Body of pancreas (tissue), 4 donors: Measurements from ENCODE around the gene TCP10L. TPM values are rescaled to one million over a fixed set of nuclear protein-coding genes. Genes with fewer than 3 reads are reported as not detected.

Experiments
- ATAC-seq: fragments of 150-250 bp; one replicate; pipeline ENCODE4 v1.9.1; 2016
- DNase-seq, 4 donors: peaks; one replicate each; pipeline ENCODE4 v3.0.0-alpha.2; 2019
- H3K27ac ChIP-seq, 4 donors: fragments of 200-600 bp; sonication (generic); 1 replicate in 3 of 4; 2 replicates in 1 of 4; pipeline versions ENCODE4 v1.5.1 to v1.6.1; 2016 to 2019; ENCODE audit warnings: mild to moderate bottlenecking in 1 of 4, mixed read lengths in 1 of 4, moderate library complexity in 1 of 4
- H3K27me3 ChIP-seq, 2 donors: fragments of 200-600 bp; sonication (generic); one replicate each; pipeline ENCODE4 v1.6.0; 2016; ENCODE audit warnings: mild to moderate bottlenecking in 1 of 2
- H3K36me3 ChIP-seq, 2 donors: fragments of 200-600 bp; sonication (generic); replicated peaks in 1 of 2; 2 replicates each; pipeline ENCODE4 v1.5.1; 2016; ENCODE audit warnings: low read depth in 2 of 2; ENCODE audit not compliant: insufficient read depth in 1 of 2
- H3K4me1 ChIP-seq: fragments of 200-600 bp; sonication (generic); one replicate; pipeline ENCODE4 v1.6.0; 2016
- H3K4me3 ChIP-seq, 2 donors: fragments of 200-600 bp; sonication (generic); 1 replicate in 1 of 2; 2 replicates in 1 of 2; pipeline ENCODE4 v1.5.1; 2016 to 2019
- H3K9me3 ChIP-seq, 3 donors: fragments of 200-600 bp; sonication (generic); 1 replicate in 2 of 3; 2 replicates in 1 of 3; pipeline ENCODE4 v1.5.1; 2016
- CTCF ChIP-seq, 7 experiments: fragments of 450-650 bp in 4 of 7; fragments of 200-600 bp in 3 of 7; sonication (generic) in 3 of 7; IDR thresholded peaks; one replicate each; pipeline ENCODE4 v1.5.1; 2016 to 2019; ENCODE audit warnings: antibody characterized with exemption in 7 of 7
- POLR2A ChIP-seq, 3 donors: fragments of 450-650 bp; IDR thresholded peaks; one replicate each; pipeline ENCODE4 v1.6.1; 2016; ENCODE audit warnings: antibody characterized with exemption in 3 of 3, mild to moderate bottlenecking in 2 of 3
- WGBS, 2 donors: methylation state at CpG; one replicate each; pipeline ENCODE4 v1.1.5; 2017; 5-methylcytosine and 5-hydroxymethylcytosine counted together
- intact Hi-C: fragments of 100-400 bp; cut with DNase I; formaldehyde crosslinking; loops from one replicate; pipeline ENCODE4 v1.15.1; 2023
- total RNA-seq, 2 donors: library from RNA; depleted of rRNA; stranded (reverse); fragments of >200 nt; gene quantifications; one replicate each; pipeline ENCODE4 v1.1.0, GENCODE V29; 2016

The TCP10L gene
- total RNA-seq, 2 donors from 2014 or later, result 0.26 TPM; not detected in 1

GRCh38 chr21:32549886-32550285 is 35.4 kb downstream of the TCP10L start:
- ATAC-seq (no peak), DNase-seq (no peak)
- Histone ChIP-seq H3K9me3 (no peaks in the 10 kb centered on the region), H3K36me3 (no peaks in the 10 kb centered on the region), H3K4me3 (no peak overlapping the region), H3K27ac (no peak overlapping the region), H3K27me3 (no peaks in the 10 kb centered on the region), H3K4me1 (no peaks in the 10 kb centered on the region)
- WGBS, 2 donors, result 50 to 69% methylated on average over 3 of the region's 3 CpGs
- TF ChIP-seq CTCF (IDR thresholded peaks at IDR 0.05), result no peak
- no peak for TF ChIP-seq POLR2A (IDR thresholded peaks at IDR 0.05)
- intact Hi-C loops, result no loop called here

GRCh38 chr21:32549440-32549839 is 35.9 kb downstream of the TCP10L start:
- DNase-seq (no peak), ATAC-seq (no peak)
- Histone ChIP-seq H3K36me3 (no peaks in the 10 kb centered on the region), H3K27ac (no peak overlapping the region), H3K4me3 (no peak overlapping the region), H3K27me3 (no peaks in the 10 kb centered on the region), H3K9me3 (no peaks in the 10 kb centered on the region), H3K4me1 (no peaks in the 10 kb centered on the region)
- intact Hi-C loops, result no loop called here
- TF ChIP-seq POLR2A (IDR thresholded peaks at IDR 0.05), result no peak
- no peak for TF ChIP-seq CTCF (IDR thresholded peaks at IDR 0.05)
- WGBS, 2 donors, result 57 to 65% methylated on average over 1 of the region's 1 CpG

- Histone ChIP-seq H3K27me3 (no peaks in the 10 kb centered on the region), H3K27ac (no peak overlapping the region), H3K36me3 (no peaks in the 10 kb centered on the region), H3K9me3 (no peaks in the 10 kb centered on the region), H3K4me3 (no peak overlapping the region), H3K4me1 (no peaks in the 10 kb centered on the region)
- WGBS, 2 donors, result 70 to 81% methylated on average over 8 of the region's 8 CpGs
- DNase-seq, result no peak
- no peak for ATAC-seq
- no peak for TF ChIP-seq CTCF (IDR thresholded peaks at IDR 0.05)
- no peak for TF ChIP-seq POLR2A (IDR thresholded peaks at IDR 0.05)
- intact Hi-C loops, result no loop called here
Observed at GRCh38 chr21:32548978-32549377, 36.3 kb downstream of the TCP10L start.

- no peak for ATAC-seq
- Histone ChIP-seq H3K27me3 (no peaks in the 10 kb centered on the region), H3K4me1 (no peaks in the 10 kb centered on the region), H3K27ac (no peak overlapping the region), H3K4me3 (no peak overlapping the region), H3K9me3 (no peaks in the 10 kb centered on the region), H3K36me3 (no peaks in the 10 kb centered on the region)
- TF ChIP-seq CTCF (IDR thresholded peaks at IDR 0.05) (no peak), POLR2A (IDR thresholded peaks at IDR 0.05) (no peak)
- intact Hi-C loops, result no loop called here
- no peak for DNase-seq
- WGBS, 2 donors, result 77 to 90% methylated on average over 4 of the region's 4 CpGs
Observed at GRCh38 chr21:32547018-32547417, 38.3 kb downstream of the TCP10L start.

- H3K27me3 ChIP-seq, result no peaks in the 10 kb centered on the region
- intact Hi-C loops, result no loop called here
- H3K4me1 ChIP-seq, result no peaks in the 10 kb centered on the region
- H3K9me3 ChIP-seq, result no peaks in the 10 kb centered on the region
- H3K36me3 ChIP-seq, result no peaks in the 10 kb centered on the region
- no peak for ATAC-seq
- TF ChIP-seq CTCF (IDR thresholded peaks at IDR 0.05) (no peak), POLR2A (IDR thresholded peaks at IDR 0.05) (no peak)
- WGBS, 2 donors, result 81 to 89% methylated on average over 6 of the region's 6 CpGs
- no peak overlapping the region for H3K27ac ChIP-seq
- H3K4me3 ChIP-seq, result no peak overlapping the region
- no peak for DNase-seq
Observed at GRCh38 chr21:32545948-32546441, 39.3 kb downstream of the TCP10L start.
